DND-41 (cell line): ENCODE results near the gene FBXL2.

Source experiments
- EZH2 ChIP-seq: IDR thresholded peaks from 3 replicates; pipeline ENCODE4 v1.6.1; 2012; ENCODE audit warnings: borderline replicate concordance, low read depth, mild to moderate bottlenecking, moderate library complexity, low read length, inconsistent platforms; ENCODE audit not compliant: severe bottlenecking
- TF ChIP-seq, protein P1 (sequence below): IDR thresholded peaks from 2 replicates; pipeline ENCODE4 v1.5.1; 2012; ENCODE audit warnings: borderline replicate concordance, low read length, moderate library complexity, mild to moderate bottlenecking; ENCODE audit not compliant: poor library complexity, severe bottlenecking; ENCODE audit errors: extremely low read depth

DNA sequence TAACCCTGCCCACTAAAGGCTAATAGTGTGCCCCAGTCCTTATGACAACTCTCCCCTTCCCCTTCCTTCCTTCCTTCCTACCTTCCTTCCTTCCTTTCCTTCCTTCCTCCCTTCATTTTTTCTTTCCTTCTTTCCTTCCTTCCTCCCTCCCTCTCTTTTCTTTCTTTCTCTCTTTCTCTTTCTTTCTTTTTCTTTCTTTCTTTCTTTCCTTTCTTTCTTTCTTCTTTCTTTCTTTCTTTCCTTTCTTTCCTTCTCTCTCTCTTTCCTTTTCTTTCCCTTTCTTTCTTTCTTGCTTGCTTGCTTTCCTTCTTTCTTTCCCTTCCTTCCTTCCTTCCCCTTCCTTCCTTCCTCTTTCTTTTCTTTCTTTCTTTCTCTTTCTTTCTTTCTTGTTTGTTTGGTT lies 30.5 kb upstream of the FBXL2 start:
- TF ChIP-seq, protein P1, sequence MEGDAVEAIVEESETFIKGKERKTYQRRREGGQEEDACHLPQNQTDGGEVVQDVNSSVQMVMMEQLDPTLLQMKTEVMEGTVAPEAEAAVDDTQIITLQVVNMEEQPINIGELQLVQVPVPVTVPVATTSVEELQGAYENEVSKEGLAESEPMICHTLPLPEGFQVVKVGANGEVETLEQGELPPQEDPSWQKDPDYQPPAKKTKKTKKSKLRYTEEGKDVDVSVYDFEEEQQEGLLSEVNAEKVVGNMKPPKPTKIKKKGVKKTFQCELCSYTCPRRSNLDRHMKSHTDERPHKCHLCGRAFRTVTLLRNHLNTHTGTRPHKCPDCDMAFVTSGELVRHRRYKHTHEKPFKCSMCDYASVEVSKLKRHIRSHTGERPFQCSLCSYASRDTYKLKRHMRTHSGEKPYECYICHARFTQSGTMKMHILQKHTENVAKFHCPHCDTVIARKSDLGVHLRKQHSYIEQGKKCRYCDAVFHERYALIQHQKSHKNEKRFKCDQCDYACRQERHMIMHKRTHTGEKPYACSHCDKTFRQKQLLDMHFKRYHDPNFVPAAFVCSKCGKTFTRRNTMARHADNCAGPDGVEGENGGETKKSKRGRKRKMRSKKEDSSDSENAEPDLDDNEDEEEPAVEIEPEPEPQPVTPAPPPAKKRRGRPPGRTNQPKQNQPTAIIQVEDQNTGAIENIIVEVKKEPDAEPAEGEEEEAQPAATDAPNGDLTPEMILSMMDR = no peak
- no peak for TF ChIP-seq EZH2
